ENCODE data around the gene SMIM30. TPM values are rescaled to one million over a fixed set of nuclear protein-coding genes. Genes with fewer than 3 reads are reported as not detected.

SMIM30 gene
- total RNA-seq, 1 donor from 2014 or later, result 33.6 TPM

- no peaks in the 10 kb centered on the region for H3K36me3 Mint-ChIP-seq (ENCODE audit: low read depth)
- no peak overlapping the region for H3K27ac Mint-ChIP-seq (ENCODE audit: unreplicated experiment)
- no peak overlapping the region for H3K4me3 Mint-ChIP-seq (ENCODE audit: unreplicated experiment)
- no peaks in the 10 kb centered on the region for H3K4me1 Mint-ChIP-seq (ENCODE audit: low read depth)
- DNase-seq (ENCODE audit: low spot score), result no peak
- no peaks in the 10 kb centered on the region for H3K9me3 Mint-ChIP-seq (ENCODE audit: low read depth)
- no peak for TF ChIP-seq CTCF (IDR thresholded peaks at IDR 0.05)
- H3K27me3 Mint-ChIP-seq (ENCODE audit: low read depth), result peaks cover 31% of the 10 kb centered on the region
These were observed 22.6 kb upstream of the SMIM30 start for GRCh38 chr7:113140956-113141355.

GRCh38 chr7:113137241-113137640, 18.9 kb upstream of the SMIM30 start:
- Mint-ChIP-seq H3K4me1 (ENCODE audit: low read depth) (no peaks in the 10 kb centered on the region), H3K27me3 (ENCODE audit: low read depth) (peaks cover 25% of the 10 kb centered on the region), H3K4me3 (ENCODE audit: unreplicated experiment) (no peak overlapping the region), H3K36me3 (ENCODE audit: low read depth) (no peaks in the 10 kb centered on the region), H3K27ac (ENCODE audit: unreplicated experiment) (no peak overlapping the region), H3K9me3 (ENCODE audit: low read depth) (no peaks in the 10 kb centered on the region)
- TF ChIP-seq CTCF (IDR thresholded peaks at IDR 0.05), result no peak
- DNase-seq (ENCODE audit: low spot score), result no peak

- Mint-ChIP-seq H3K4me3 (ENCODE audit: unreplicated experiment) (no peak overlapping the region), H3K36me3 (ENCODE audit: low read depth) (no peaks in the 10 kb centered on the region), H3K9me3 (ENCODE audit: low read depth) (no peaks in the 10 kb centered on the region), H3K27me3 (ENCODE audit: low read depth) (peaks cover 28% of the 10 kb centered on the region), H3K4me1 (ENCODE audit: low read depth) (no peaks in the 10 kb centered on the region), H3K27ac (ENCODE audit: unreplicated experiment) (no peak overlapping the region)
- DNase-seq (ENCODE audit: low spot score), result no peak
- TF ChIP-seq CTCF (IDR thresholded peaks at IDR 0.05), result no peak
These were observed 15.7 kb upstream of the SMIM30 start for GRCh38 chr7:113134025-113134424.

GRCh38 chr7:113131367-113131766, 13.0 kb upstream of the SMIM30 start:
- TF ChIP-seq CTCF (IDR thresholded peaks at IDR 0.05), result no peak
- peaks cover 24% of the 10 kb centered on the region for H3K27me3 Mint-ChIP-seq (ENCODE audit: low read depth)

GRCh38 chr7:113128031-113128430, 9.7 kb upstream of the SMIM30 start:
- Mint-ChIP-seq H3K4me1 (ENCODE audit: low read depth) (no peaks in the 10 kb centered on the region), H3K36me3 (ENCODE audit: low read depth) (no peaks in the 10 kb centered on the region), H3K27me3 (ENCODE audit: low read depth) (peaks cover 16% of the 10 kb centered on the region), H3K9me3 (ENCODE audit: low read depth) (no peaks in the 10 kb centered on the region), H3K4me3 (ENCODE audit: unreplicated experiment) (no peak overlapping the region), H3K27ac (ENCODE audit: unreplicated experiment) (no peak overlapping the region)
- no peak for DNase-seq (ENCODE audit: low spot score)
- TF ChIP-seq CTCF (IDR thresholded peaks at IDR 0.05), result no peak

More at GRCh38 chr7:113131367-113131766, 13.0 kb upstream of the SMIM30 start:
- H3K27ac Mint-ChIP-seq (ENCODE audit: unreplicated experiment), result no peak overlapping the region
- no peaks in the 10 kb centered on the region for H3K36me3 Mint-ChIP-seq (ENCODE audit: low read depth)
- H3K4me3 Mint-ChIP-seq (ENCODE audit: unreplicated experiment), result no peak overlapping the region
- no peaks in the 10 kb centered on the region for H3K9me3 Mint-ChIP-seq (ENCODE audit: low read depth)
- no peak for DNase-seq (ENCODE audit: low spot score)
- no peaks in the 10 kb centered on the region for H3K4me1 Mint-ChIP-seq (ENCODE audit: low read depth)
